Prostate gland (tissue), 2 donors: Measurements from ENCODE around the gene LYVE1.

Source experiments
- POLR2A ChIP-seq: fragments of 450-650 bp; IDR thresholded peaks from one replicate; pipeline ENCODE4 v1.6.1; 2016; ENCODE audit warnings: antibody characterized with exemption, mild to moderate bottlenecking
- POLR2AphosphoS5 ChIP-seq: sonication (generic); formaldehyde crosslinking; IDR thresholded peaks from one replicate; pipeline ENCODE4 v1.6.1; 2017; ENCODE audit warnings: antibody characterized with exemption
- TF ChIP-seq, protein P1 (sequence below), 4 experiments: fragments of 200-600 bp in 2 of 4; fragments of 450-650 bp in 2 of 4; sonication (generic) in 2 of 4; IDR thresholded peaks; 1 replicate in 3 of 4; 2 replicates in 1 of 4; pipeline ENCODE4 v1.5.1; 2016 to 2019; ENCODE audit warnings: antibody characterized with exemption in 4 of 4, mild to moderate bottlenecking in 2 of 4, moderate library complexity in 2 of 4

DNA sequence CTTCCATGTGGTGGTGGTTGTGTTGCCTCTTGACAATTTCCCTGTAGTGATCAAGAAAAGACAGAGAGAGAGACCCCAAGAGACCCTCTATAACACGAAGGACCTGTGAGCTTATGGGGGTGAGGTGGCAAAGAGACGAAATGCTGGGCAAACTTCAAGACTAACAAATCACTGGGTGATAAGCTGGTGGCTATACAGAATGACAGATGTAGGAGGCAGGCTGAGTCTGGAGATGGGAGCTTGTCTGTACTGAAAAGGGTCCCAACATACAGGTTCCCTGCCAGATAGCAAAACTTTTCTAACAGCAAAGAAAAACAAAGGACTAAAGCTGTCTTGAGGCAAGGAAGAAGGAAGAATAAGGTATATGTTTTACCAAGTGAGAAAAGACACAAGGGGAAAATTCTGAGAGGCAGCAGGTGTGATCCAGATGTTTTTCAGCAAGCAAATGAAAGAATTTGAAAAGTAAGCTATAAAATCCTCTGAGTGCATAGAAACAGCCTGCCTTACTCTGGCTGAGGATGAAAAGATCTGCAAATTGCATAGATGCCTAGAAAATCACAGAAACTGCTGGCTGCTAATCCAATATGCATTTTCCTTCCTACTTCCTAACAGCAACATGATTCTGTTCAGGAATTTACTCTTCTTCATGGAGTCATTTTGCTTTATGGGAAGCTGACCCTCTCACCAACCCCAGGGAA lies 21.9 kb upstream of the LYVE1 start:
- TF ChIP-seq, protein P1, sequence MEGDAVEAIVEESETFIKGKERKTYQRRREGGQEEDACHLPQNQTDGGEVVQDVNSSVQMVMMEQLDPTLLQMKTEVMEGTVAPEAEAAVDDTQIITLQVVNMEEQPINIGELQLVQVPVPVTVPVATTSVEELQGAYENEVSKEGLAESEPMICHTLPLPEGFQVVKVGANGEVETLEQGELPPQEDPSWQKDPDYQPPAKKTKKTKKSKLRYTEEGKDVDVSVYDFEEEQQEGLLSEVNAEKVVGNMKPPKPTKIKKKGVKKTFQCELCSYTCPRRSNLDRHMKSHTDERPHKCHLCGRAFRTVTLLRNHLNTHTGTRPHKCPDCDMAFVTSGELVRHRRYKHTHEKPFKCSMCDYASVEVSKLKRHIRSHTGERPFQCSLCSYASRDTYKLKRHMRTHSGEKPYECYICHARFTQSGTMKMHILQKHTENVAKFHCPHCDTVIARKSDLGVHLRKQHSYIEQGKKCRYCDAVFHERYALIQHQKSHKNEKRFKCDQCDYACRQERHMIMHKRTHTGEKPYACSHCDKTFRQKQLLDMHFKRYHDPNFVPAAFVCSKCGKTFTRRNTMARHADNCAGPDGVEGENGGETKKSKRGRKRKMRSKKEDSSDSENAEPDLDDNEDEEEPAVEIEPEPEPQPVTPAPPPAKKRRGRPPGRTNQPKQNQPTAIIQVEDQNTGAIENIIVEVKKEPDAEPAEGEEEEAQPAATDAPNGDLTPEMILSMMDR (IDR thresholded peaks at IDR 0.05): no peak
- TF ChIP-seq POLR2AphosphoS5 (no peak), POLR2A (no peak)
